OCI-LY3 (cell line): ENCODE data around the gene PPP3R1.
A peak's percentile ranks its signal among the peaks of the same experiment; 100 is the strongest.

Experiments used
- H2AFZ ChIP-seq: fragments of 200-600, 300-600 bp; shearing (Covaris generic); 2 replicates; pipeline ENCODE4 v1.6.0; 2014; ENCODE audit warnings: antibody characterized with exemption, low read depth, low read length
- H3K27ac ChIP-seq: fragments of 200-600, 300-600 bp; sonication (generic); 2 replicates; pipeline ENCODE4 v1.5.1; 2014; ENCODE audit warnings: mild to moderate bottlenecking, low read length, moderate library complexity, mixed read lengths
- H3K27me3 ChIP-seq: fragments of 200-600, 300-600 bp; sonication (generic); 2 replicates; pipeline ENCODE4 v1.6.1; 2014; ENCODE audit warnings: low read depth, low read length, mixed read lengths
- H3K36me3 ChIP-seq: fragments of 200-600, 300-600 bp; sonication (generic); replicated peaks from 2 replicates; pipeline ENCODE3; 2014; ENCODE audit warnings: low read depth, low read length, mixed read lengths
- H3K4me1 ChIP-seq: fragments of 300-600, 200-600 bp; sonication (generic); 2 replicates; pipeline ENCODE4 v1.6.1; 2014; ENCODE audit warnings: low read length, mixed read lengths
- H3K4me2 ChIP-seq: fragments of 200-600, 300-600 bp; sonication (generic); 2 replicates; pipeline ENCODE4 v1.6.1; 2014; ENCODE audit warnings: low read length, mixed read lengths
- H3K4me3 ChIP-seq: fragments of 300-600, 200-600 bp; sonication (generic); 2 replicates; pipeline ENCODE4 v1.5.1; 2014; ENCODE audit warnings: antibody characterized with exemption, mild to moderate bottlenecking, low read length, moderate library complexity
- H3K79me2 ChIP-seq: fragments of 300-600, 200-600 bp; shearing (Covaris generic); 2 replicates; pipeline ENCODE4 v1.6.1; 2014; ENCODE audit warnings: mild to moderate bottlenecking, low read length, mixed read lengths
- H3K9ac ChIP-seq: fragments of 300-600, 200-600 bp; shearing (Covaris generic); 2 replicates; pipeline ENCODE4 v1.6.0; 2014; ENCODE audit warnings: mild to moderate bottlenecking, low read length, moderate library complexity
- H3K9me3 ChIP-seq: fragments of 200-600, 300-600 bp; shearing (Covaris generic); 2 replicates; pipeline ENCODE4 v1.6.1; 2014; ENCODE audit warnings: low read length, mixed read lengths; ENCODE audit not compliant: insufficient read depth
- H4K20me1 ChIP-seq: fragments of 200-600, 300-600 bp; sonication (generic); 2 replicates; pipeline ENCODE4 v1.6.1; 2016; ENCODE audit warnings: low read length, mixed read lengths; ENCODE audit not compliant: insufficient read depth
- EZH2phosphoT487 ChIP-seq: fragments of 200-600 bp; shearing (Covaris generic); IDR thresholded peaks from 2 replicates; pipeline ENCODE4 v1.6.1; 2018; ENCODE audit warnings: antibody characterized with exemption, mixed run types, low read depth
- TF ChIP-seq, protein P1 (sequence below): fragments of 200-600, 300-600 bp; sonication (generic); IDR thresholded peaks from 2 replicates; pipeline ENCODE4 v1.5.1; 2014; ENCODE audit warnings: antibody characterized with exemption, low read length, low read depth

The PPP3R1 gene

DNA sequence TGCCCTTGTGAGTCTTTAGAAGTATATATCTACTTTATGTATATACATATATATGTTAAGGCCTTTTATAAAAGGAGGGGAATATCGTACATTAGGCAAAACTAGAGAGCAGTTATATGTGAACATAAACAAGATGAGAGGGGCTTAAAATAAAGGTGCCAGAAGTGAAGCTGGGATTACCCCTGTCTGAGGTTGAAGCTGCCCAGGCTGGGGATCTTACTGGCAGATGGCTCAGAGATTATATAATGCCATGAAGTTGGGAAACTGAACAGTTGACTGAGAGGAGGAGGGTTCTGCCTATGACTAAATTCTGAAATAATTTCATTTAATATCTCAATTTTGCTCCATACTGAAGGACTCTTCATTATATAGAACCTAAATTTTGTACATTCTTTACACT, 88.7 kb downstream of the PPP3R1 start:
- TF ChIP-seq EZH2phosphoT487 = no peak
- TF ChIP-seq, protein P1, sequence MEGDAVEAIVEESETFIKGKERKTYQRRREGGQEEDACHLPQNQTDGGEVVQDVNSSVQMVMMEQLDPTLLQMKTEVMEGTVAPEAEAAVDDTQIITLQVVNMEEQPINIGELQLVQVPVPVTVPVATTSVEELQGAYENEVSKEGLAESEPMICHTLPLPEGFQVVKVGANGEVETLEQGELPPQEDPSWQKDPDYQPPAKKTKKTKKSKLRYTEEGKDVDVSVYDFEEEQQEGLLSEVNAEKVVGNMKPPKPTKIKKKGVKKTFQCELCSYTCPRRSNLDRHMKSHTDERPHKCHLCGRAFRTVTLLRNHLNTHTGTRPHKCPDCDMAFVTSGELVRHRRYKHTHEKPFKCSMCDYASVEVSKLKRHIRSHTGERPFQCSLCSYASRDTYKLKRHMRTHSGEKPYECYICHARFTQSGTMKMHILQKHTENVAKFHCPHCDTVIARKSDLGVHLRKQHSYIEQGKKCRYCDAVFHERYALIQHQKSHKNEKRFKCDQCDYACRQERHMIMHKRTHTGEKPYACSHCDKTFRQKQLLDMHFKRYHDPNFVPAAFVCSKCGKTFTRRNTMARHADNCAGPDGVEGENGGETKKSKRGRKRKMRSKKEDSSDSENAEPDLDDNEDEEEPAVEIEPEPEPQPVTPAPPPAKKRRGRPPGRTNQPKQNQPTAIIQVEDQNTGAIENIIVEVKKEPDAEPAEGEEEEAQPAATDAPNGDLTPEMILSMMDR = no peak
- H3K79me2 ChIP-seq = peaks cover 37% of the 10 kb centered on the region
- H3K9ac ChIP-seq = no peak overlapping the region
- H3K4me3 ChIP-seq = no peak overlapping the region
- H3K27me3 ChIP-seq = no peaks in the 10 kb centered on the region
- H3K36me3 ChIP-seq = peaks cover 52% of the 10 kb centered on the region
- H3K4me2 ChIP-seq = no peak overlapping the region
- no peak overlapping the region for H2AFZ ChIP-seq
- no peaks in the 10 kb centered on the region for H3K9me3 ChIP-seq
- H3K4me1 ChIP-seq = peaks cover 19% of the 10 kb centered on the region
- H4K20me1 ChIP-seq = peaks cover 6% of the 10 kb centered on the region; the same call in 1 of the 2 replicates
- no peak overlapping the region for H3K27ac ChIP-seq

DNA sequence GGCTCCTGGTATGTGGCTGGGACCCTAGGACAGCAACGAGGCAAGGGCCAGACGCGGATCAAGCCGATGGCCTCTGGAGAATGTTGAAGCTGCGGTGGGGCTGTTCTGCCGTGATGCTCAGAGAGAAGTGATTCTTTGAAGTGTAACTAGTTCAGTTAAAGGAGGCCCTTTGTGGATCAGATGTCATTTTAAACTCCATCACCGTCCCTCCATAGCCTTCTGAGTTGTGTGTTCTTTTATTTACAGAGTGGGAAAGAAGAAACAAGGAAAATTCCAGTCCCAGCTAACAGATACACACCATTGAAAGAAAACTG, 94.2 kb downstream of the PPP3R1 start:
- peak overlapping the region; percentile 94 for H3K4me3 ChIP-seq
- peak overlapping the region; percentile 73 for H2AFZ ChIP-seq
- H3K9ac ChIP-seq = peak overlapping the region; percentile 81
- peaks cover 17% of the 10 kb centered on the region for H3K4me1 ChIP-seq
- peaks cover 24% of the 10 kb centered on the region for H3K36me3 ChIP-seq
- peaks cover 53% of the 10 kb centered on the region for H3K79me2 ChIP-seq
- no peaks in the 10 kb centered on the region for H3K9me3 ChIP-seq
- TF ChIP-seq, protein P1 = no peak
- TF ChIP-seq EZH2phosphoT487 = no peak
- peak overlapping the region; percentile 84; the same call in 1 of the 2 replicates for H3K27ac ChIP-seq
- H3K27me3 ChIP-seq = no peaks in the 10 kb centered on the region
- peak overlapping the region; percentile 87 for H3K4me2 ChIP-seq
- no peaks in the 10 kb centered on the region for H4K20me1 ChIP-seq

GRCh38 chr2:68157402-68158133, 94.8 kb downstream of the PPP3R1 start, which contains the start of gene PNO1:
TSS of gene PNO1 (plus strand) at chr2:68157888. CDS start at chr2:68157935, 47 bp downstream.
- peak within 1 kb of the TSS; percentile 78 for H2AFZ ChIP-seq
- peak within 1 kb of the TSS; percentile 81 for H3K9ac ChIP-seq
- TF ChIP-seq EZH2phosphoT487 = no peak
- TF ChIP-seq, protein P1 = no peak
- H3K27me3 ChIP-seq = no peaks in the 10 kb centered on the region
- H3K79me2 ChIP-seq = peaks cover 53% of the 10 kb centered on the region
- peaks cover 20% of the 10 kb centered on the region for H3K36me3 ChIP-seq
- peak within 1 kb of the TSS; percentile 99 for H3K4me2 ChIP-seq
- no peaks in the 10 kb centered on the region for H4K20me1 ChIP-seq
- H3K4me1 ChIP-seq = peaks cover 17% of the 10 kb centered on the region
- peak within 1 kb of the TSS; percentile 84 for H3K27ac ChIP-seq
- H3K4me3 ChIP-seq = peak within 1 kb of the TSS; percentile 94
- no peaks in the 10 kb centered on the region for H3K9me3 ChIP-seq

GRCh38 chr2:68157002-68157401, 95.3 kb downstream of the PPP3R1 start:
- Histone ChIP-seq H3K9me3 (no peaks in the 10 kb centered on the region), H3K36me3 (peaks cover 16% of the 10 kb centered on the region), H3K9ac (peak overlapping the region; percentile 81), H3K27me3 (no peaks in the 10 kb centered on the region), H4K20me1 (no peaks in the 10 kb centered on the region), H2AFZ (peak overlapping the region; percentile 78), H3K79me2 (peaks cover 53% of the 10 kb centered on the region), H3K27ac (peak overlapping the region; percentile 84), H3K4me3 (peak overlapping the region; percentile 94), H3K4me2 (peak overlapping the region; percentile 99), H3K4me1 (peaks cover 17% of the 10 kb centered on the region)
- TF ChIP-seq EZH2phosphoT487 = no peak
- TF ChIP-seq, protein P1 = no peak
